Erythroblast (primary cell): Measurements from ENCODE around the gene RBBP6.

Source experiments
- GATA1 ChIP-seq: IDR thresholded peaks from 2 replicates; pipeline ENCODE4 v1.6.1; 2011; ENCODE audit warnings: low read depth, mild to moderate bottlenecking, control low read depth, low read length, moderate library complexity
- POLR2A ChIP-seq: IDR thresholded peaks from 2 replicates; pipeline ENCODE4 v1.6.1; 2011; ENCODE audit warnings: mild to moderate bottlenecking, low read length

DNA sequence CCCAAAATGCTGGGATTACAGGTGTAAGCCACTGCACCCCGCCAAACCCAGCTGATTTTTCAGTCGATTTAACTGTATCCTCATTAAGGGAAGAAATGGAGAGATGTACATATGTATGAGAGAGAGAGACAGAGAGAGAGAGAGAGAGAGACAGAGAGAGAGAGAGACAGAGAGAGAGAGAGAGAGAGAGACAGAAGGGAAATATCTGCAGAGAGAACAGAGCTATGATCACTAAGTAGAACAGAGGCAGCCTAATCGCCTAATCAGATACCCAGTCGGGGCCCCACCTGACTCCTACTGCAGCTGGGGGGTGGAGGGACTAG is 70.0 kb downstream of the RBBP6 start:
- TF ChIP-seq POLR2A (no peak), GATA1 (no peak)
